HG03060 (cell line): Measurements from ENCODE around the gene EIPR1.

Source experiments
- ATAC-seq: cut with Tn5 transposase; IDR thresholded peaks from one replicate; pipeline ENCODE4 v1.9.1; 2021; ENCODE audit warnings: low read depth, moderate number of reproducible peaks; ENCODE audit not compliant: unreplicated experiment

EIPR1 gene

GRCh38 chr2:3257826-3258225, 119.8 kb downstream of the EIPR1 start:
- ATAC-seq = no peak

GRCh38 chr2:3257166-3257565, 120.5 kb downstream of the EIPR1 start:
- ATAC-seq = no peak

- ATAC-seq = no peak
Measured at GRCh38 chr2:3256605-3257004, 121.0 kb downstream of the EIPR1 start.

- ATAC-seq = no peak
Measured at GRCh38 chr2:3256157-3256556, 121.5 kb downstream of the EIPR1 start.

GRCh38 chr2:3254442-3254941, 123.1 kb downstream of the EIPR1 start:
- ATAC-seq = peak; percentile 73

- ATAC-seq = no peak
Measured at GRCh38 chr2:3253913-3254441, 123.6 kb downstream of the EIPR1 start.

GRCh38 chr2:3251946-3252345, 125.7 kb downstream of the EIPR1 start:
- no peak for ATAC-seq

GRCh38 chr2:3249476-3249962, 128.1 kb downstream of the EIPR1 start:
- no peak for ATAC-seq

GRCh38 chr2:3248754-3249475, 128.7 kb downstream of the EIPR1 start:
- no peak for ATAC-seq

- no peak for ATAC-seq
Measured at GRCh38 chr2:3246928-3247714, 130.5 kb downstream of the EIPR1 start.

GRCh38 chr2:3246406-3246805, 131.2 kb downstream of the EIPR1 start:
- ATAC-seq = no peak

GRCh38 chr2:3244486-3244885, 133.1 kb downstream of the EIPR1 start:
- no peak for ATAC-seq

GRCh38 chr2:3243804-3244203, 133.8 kb downstream of the EIPR1 start:
- no peak for ATAC-seq

GRCh38 chr2:3242747-3243369, 134.8 kb downstream of the EIPR1 start:
- peak; percentile 66 for ATAC-seq

GRCh38 chr2:3241971-3242746, 135.5 kb downstream of the EIPR1 start:
- ATAC-seq = peak; percentile 10

GRCh38 chr2:3238951-3239841, 138.4 kb downstream of the EIPR1 start:
- no peak for ATAC-seq

GRCh38 chr2:3236300-3237045, 141.1 kb downstream of the EIPR1 start:
- no peak for ATAC-seq

GRCh38 chr2:3233877-3234276, 143.7 kb downstream of the EIPR1 start:
- ATAC-seq = no peak
